Effector memory CD4-positive, alpha-beta T cell (primary cell): ENCODE measurements around the gene HYAL1.
A peak's percentile ranks its signal among the peaks of the same experiment; 100 is the strongest.

ENCODE experiments used
- DNase-seq, 3 donors: peaks; one replicate each; pipeline ENCODE4 v3.0.0-alpha.2; 2020
- H3K27ac ChIP-seq: 2 replicates; pipeline ENCODE4 v1.7.0; 2013; ENCODE audit warnings: mild to moderate bottlenecking, low read length, moderate library complexity; ENCODE audit not compliant: insufficient read depth, poor library complexity, severe bottlenecking
- H3K27me3 ChIP-seq: replicated peaks from 2 replicates; pipeline ENCODE4 v1.7.0; 2013; ENCODE audit warnings: mild to moderate bottlenecking, low read length; ENCODE audit not compliant: insufficient read depth, control insufficient read depth, poor library complexity, severe bottlenecking
- H3K36me3 ChIP-seq: 2 replicates; pipeline ENCODE4 v1.7.0; 2013; ENCODE audit warnings: mild to moderate bottlenecking, low read length, moderate library complexity; ENCODE audit not compliant: control insufficient read depth, insufficient read depth
- H3K4me1 ChIP-seq: 2 replicates; pipeline ENCODE4 v1.7.0; 2013; ENCODE audit warnings: low read length, mild to moderate bottlenecking; ENCODE audit not compliant: control insufficient read depth, insufficient read depth, poor library complexity, severe bottlenecking
- H3K4me3 ChIP-seq: 2 replicates; pipeline ENCODE4 v1.7.0; 2013; ENCODE audit warnings: low read length, low read depth, mild to moderate bottlenecking; ENCODE audit not compliant: insufficient read depth, poor library complexity, severe bottlenecking
- H3K9me3 ChIP-seq: 2 replicates; pipeline ENCODE4 v1.7.0; 2013; ENCODE audit warnings: mild to moderate bottlenecking, low read length, moderate library complexity; ENCODE audit not compliant: control insufficient read depth
- total RNA-seq, 3 donors: gene quantifications; one replicate each; lab custom pipeline; 2026; lab: John Stamatoyannopoulos, UW

Gene HYAL1
- 0 to 0.52 (median 0.17) reads per million in 3 donors for total RNA-seq

GRCh38 chr3:50303013-50303815 is at the start of gene HYAL1:
Gene HYAL1 (minus strand): TSS chr3:50303574. CDS start chr3:50302956, 618 bp downstream.
- DNase-seq = no peak

GRCh38 chr3:50352781-50353180 is 49.4 kb upstream of the HYAL1 start:
- no peak overlapping the region for H3K4me3 ChIP-seq
- peaks cover 53% of the 10 kb centered on the region for H3K36me3 ChIP-seq
- H3K27ac ChIP-seq = no peak overlapping the region
- no peaks in the 10 kb centered on the region for H3K9me3 ChIP-seq
- no peak for DNase-seq
- H3K4me1 ChIP-seq = peaks cover 44% of the 10 kb centered on the region
- H3K27me3 ChIP-seq = no peaks in the 10 kb centered on the region

More at GRCh38 chr3:50303013-50303815, at the start of gene HYAL1:
- H3K27me3 ChIP-seq = no peaks in the 10 kb centered on the region
- H3K9me3 ChIP-seq = no peaks in the 10 kb centered on the region
- no peak within 1 kb of the TSS for H3K27ac ChIP-seq
- H3K4me3 ChIP-seq = no peak within 1 kb of the TSS
- peaks cover 18% of the 10 kb centered on the region for H3K4me1 ChIP-seq
- H3K36me3 ChIP-seq = no peaks in the 10 kb centered on the region

GRCh38 chr3:50351323-50351697 is 47.9 kb upstream of the HYAL1 start:
- H3K4me1 ChIP-seq = peaks cover 36% of the 10 kb centered on the region
- H3K36me3 ChIP-seq = peaks cover 52% of the 10 kb centered on the region
- peak overlapping the region; percentile 81 for H3K4me3 ChIP-seq
- no peak for DNase-seq
- H3K27ac ChIP-seq = peak overlapping the region; percentile 94
- H3K27me3 ChIP-seq = no peaks in the 10 kb centered on the region
- no peaks in the 10 kb centered on the region for H3K9me3 ChIP-seq

- Histone ChIP-seq H3K36me3 (peaks cover 47% of the 10 kb centered on the region), H3K4me3 (peak within 1 kb of the TSS; percentile 81), H3K27ac (peak within 1 kb of the TSS; percentile 94), H3K9me3 (no peaks in the 10 kb centered on the region), H3K27me3 (no peaks in the 10 kb centered on the region), H3K4me1 (peaks cover 37% of the 10 kb centered on the region)
- peak; percentile 96 to 99 (median 99) for DNase-seq
Observed at GRCh38 chr3:50350527-50351322, 47.4 kb upstream of the HYAL1 start, which contains the start of the genes CYB561D2 and NPRL2. Gene CYB561D2 (plus strand): TSS chr3:50350862. CDS start chr3:50351434, 572 bp downstream. Gene NPRL2 (minus strand): TSS chr3:50350775. CDS start chr3:50350652, 123 bp downstream.

GRCh38 chr3:50350213-50350526 is 46.8 kb upstream of the HYAL1 start:
- Histone ChIP-seq H3K27ac (peak overlapping the region; percentile 94), H3K4me3 (peak overlapping the region; percentile 81), H3K9me3 (no peaks in the 10 kb centered on the region), H3K4me1 (peaks cover 43% of the 10 kb centered on the region), H3K27me3 (no peaks in the 10 kb centered on the region), H3K36me3 (peaks cover 42% of the 10 kb centered on the region)
- DNase-seq = no peak

GRCh38 chr3:50347187-50347813 is 43.9 kb upstream of the HYAL1 start:
- no peak overlapping the region for H3K4me3 ChIP-seq
- H3K36me3 ChIP-seq = peaks cover 16% of the 10 kb centered on the region
- no peak overlapping the region for H3K27ac ChIP-seq
- H3K4me1 ChIP-seq = peaks cover 44% of the 10 kb centered on the region
- peak; percentile 66 to 77 (median 70) for DNase-seq
- H3K9me3 ChIP-seq = no peaks in the 10 kb centered on the region
- H3K27me3 ChIP-seq = no peaks in the 10 kb centered on the region

- Histone ChIP-seq H3K27me3 (no peaks in the 10 kb centered on the region), H3K4me1 (peaks cover 42% of the 10 kb centered on the region), H3K4me3 (peak within 1 kb of the TSS; percentile 33), H3K27ac (no peak within 1 kb of the TSS), H3K36me3 (peaks cover 16% of the 10 kb centered on the region), H3K9me3 (no peaks in the 10 kb centered on the region)
- peak; percentile 60 to 77 (median 63) for DNase-seq
Observed at GRCh38 chr3:50345586-50346234, 42.3 kb upstream of the HYAL1 start, which contains the start of gene ZMYND10. Gene ZMYND10 (minus strand): TSS chr3:50345732. CDS start chr3:50345579, 153 bp downstream.

GRCh38 chr3:50345008-50345407 is 41.6 kb upstream of the HYAL1 start:
- Histone ChIP-seq H3K27me3 (no peaks in the 10 kb centered on the region), H3K27ac (no peak overlapping the region), H3K36me3 (peaks cover 16% of the 10 kb centered on the region), H3K4me1 (peaks cover 44% of the 10 kb centered on the region), H3K9me3 (no peaks in the 10 kb centered on the region), H3K4me3 (no peak overlapping the region)
- no peak for DNase-seq

GRCh38 chr3:50342813-50343633 is 39.6 kb upstream of the HYAL1 start:
- Histone ChIP-seq H3K27me3 (no peaks in the 10 kb centered on the region), H3K27ac (no peak overlapping the region), H3K36me3 (peaks cover 3% of the 10 kb centered on the region), H3K4me1 (peaks cover 46% of the 10 kb centered on the region), H3K4me3 (no peak overlapping the region), H3K9me3 (no peaks in the 10 kb centered on the region)
- DNase-seq = no peak
